SK-N-MC (cell line): ENCODE data around the gene SEPTIN6.

Experiments
- EZH2 ChIP-seq: fragments of 200-600 bp; sonication (generic); IDR thresholded peaks from one replicate; pipeline ENCODE4 v1.6.1; 2017; ENCODE audit warnings: antibody characterized with exemption
- FOXP2 ChIP-seq: optimal IDR thresholded peaks from 2 replicates; pipeline ENCODE3; 2011; ENCODE audit warnings: mild to moderate bottlenecking, moderate library complexity; ENCODE audit not compliant: insufficient read depth; ENCODE audit errors: extremely low read length, control extremely low read depth
- POLR2AphosphoS5 ChIP-seq: IDR thresholded peaks from 2 replicates; pipeline ENCODE4 v1.6.1; 2012; ENCODE audit warnings: mild to moderate bottlenecking, low read depth, low read length, borderline replicate concordance

DNA sequence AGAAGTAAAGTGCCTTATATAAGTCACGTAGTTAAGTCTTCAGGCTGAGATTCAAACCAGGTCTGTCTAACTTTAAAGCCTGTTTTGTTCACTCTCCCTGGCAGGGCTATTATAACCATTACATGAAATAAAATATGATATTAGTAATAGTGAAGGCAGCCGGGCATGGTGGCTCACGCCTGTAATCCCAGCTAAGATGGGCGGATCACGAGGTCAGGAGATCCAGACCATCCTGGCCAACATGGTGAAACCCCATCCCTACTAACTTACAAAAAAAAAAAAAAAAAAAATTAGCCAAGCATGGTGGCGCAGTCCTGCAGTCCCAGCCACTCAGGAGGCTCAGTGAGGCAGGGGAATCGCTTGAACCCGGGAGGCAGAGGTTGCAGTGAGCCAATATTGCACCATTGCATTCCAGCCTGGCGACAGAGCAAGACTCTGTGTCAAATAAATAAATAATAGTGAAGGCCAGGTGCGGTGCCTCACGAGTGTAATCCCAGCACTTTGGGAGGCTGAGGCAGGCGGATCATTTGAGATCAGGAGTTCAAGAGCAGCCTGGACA is 43.3 kb upstream of the SEPTIN6 start:
- TF ChIP-seq POLR2AphosphoS5, result no peak
- TF ChIP-seq EZH2, result no peak
- TF ChIP-seq FOXP2, result no peak
